Esophagus muscularis mucosa (tissue), 4 donors: ENCODE results near the gene ATP9A.

Source experiments
- CTCF ChIP-seq, 3 experiments: fragments of 200-600 bp in 2 of 3; fragments of 450-650 bp in 1 of 3; sonication (generic) in 2 of 3; IDR thresholded peaks; one replicate each; pipeline ENCODE4 v1.5.1; 2017 to 2019; ENCODE audit warnings: antibody characterized with exemption in 3 of 3, mild to moderate bottlenecking in 2 of 3, moderate library complexity in 1 of 3
- EP300 ChIP-seq: sonication (generic); formaldehyde crosslinking; IDR thresholded peaks from one replicate; pipeline ENCODE4 v1.6.1; 2017; ENCODE audit warnings: antibody characterized with exemption
- POLR2A ChIP-seq: fragments of 450-650 bp; IDR thresholded peaks from one replicate; pipeline ENCODE4 v1.6.1; 2017; ENCODE audit warnings: antibody characterized with exemption, moderate library complexity, mild to moderate bottlenecking, low read depth
- POLR2AphosphoS5 ChIP-seq, 2 donors: sonication (generic); formaldehyde crosslinking; IDR thresholded peaks; one replicate each; pipeline ENCODE4 v1.6.1; 2017; ENCODE audit warnings: antibody characterized with exemption in 2 of 2

DNA sequence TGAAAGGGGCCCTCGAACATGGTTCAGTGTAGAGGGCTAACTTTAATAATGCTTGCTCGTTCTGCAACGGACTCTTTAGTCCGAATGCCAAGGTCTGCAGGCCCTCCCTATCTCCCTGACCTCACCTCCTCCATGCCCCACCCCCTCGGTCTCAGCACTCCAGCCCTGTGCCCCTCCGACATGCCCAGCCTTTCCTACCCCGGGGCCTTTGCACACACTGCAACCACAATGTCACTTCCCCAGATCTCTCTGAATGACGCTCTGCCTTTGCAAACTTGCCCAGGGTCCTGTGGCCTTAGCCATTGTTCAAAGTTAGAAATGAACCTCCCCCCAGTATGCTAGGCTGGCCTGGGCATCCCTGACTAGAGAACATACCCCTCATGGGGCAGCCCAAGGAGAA, 175.6 kb downstream of the ATP9A start:
- TF ChIP-seq CTCF (IDR thresholded peaks at IDR 0.05) (no peak), POLR2A (no peak), POLR2AphosphoS5 (IDR thresholded peaks at IDR 0.05) (no peak), EP300 (no peak)
